Measurements from ENCODE around the gene POU3F1.

DNA sequence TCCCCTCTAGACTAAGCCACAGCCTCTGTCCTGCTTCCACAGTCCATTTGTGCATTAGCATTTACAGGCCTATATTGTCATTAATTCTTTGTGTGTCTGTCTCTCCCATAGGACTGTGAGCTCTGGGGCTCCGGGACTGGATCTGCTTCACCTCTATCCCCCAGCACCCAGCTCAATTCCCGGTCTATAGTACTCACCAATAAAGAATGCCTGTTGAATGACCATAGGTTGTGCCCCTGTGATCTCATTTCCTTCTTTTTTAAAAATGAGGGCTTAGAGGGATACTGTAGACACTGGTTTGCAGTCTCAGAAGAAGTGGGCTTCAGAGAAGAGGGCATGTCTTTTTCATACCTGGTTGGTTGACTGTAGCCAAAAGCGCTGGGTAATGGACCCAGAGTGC lies 8.8 kb upstream of the POU3F1 start:
- no peak for TF ChIP-seq EP300 (IDR thresholded peaks at IDR 0.05)
- TF ChIP-seq, protein P1, sequence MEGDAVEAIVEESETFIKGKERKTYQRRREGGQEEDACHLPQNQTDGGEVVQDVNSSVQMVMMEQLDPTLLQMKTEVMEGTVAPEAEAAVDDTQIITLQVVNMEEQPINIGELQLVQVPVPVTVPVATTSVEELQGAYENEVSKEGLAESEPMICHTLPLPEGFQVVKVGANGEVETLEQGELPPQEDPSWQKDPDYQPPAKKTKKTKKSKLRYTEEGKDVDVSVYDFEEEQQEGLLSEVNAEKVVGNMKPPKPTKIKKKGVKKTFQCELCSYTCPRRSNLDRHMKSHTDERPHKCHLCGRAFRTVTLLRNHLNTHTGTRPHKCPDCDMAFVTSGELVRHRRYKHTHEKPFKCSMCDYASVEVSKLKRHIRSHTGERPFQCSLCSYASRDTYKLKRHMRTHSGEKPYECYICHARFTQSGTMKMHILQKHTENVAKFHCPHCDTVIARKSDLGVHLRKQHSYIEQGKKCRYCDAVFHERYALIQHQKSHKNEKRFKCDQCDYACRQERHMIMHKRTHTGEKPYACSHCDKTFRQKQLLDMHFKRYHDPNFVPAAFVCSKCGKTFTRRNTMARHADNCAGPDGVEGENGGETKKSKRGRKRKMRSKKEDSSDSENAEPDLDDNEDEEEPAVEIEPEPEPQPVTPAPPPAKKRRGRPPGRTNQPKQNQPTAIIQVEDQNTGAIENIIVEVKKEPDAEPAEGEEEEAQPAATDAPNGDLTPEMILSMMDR (IDR thresholded peaks at IDR 0.05) = no peak

Measured in suprapubic skin (tissue), 3 donors.